GM19193 (cell line): ENCODE measurements around the gene DISP1.

ENCODE experiments used
- POLR2A ChIP-seq: IDR thresholded peaks from 4 replicates; pipeline ENCODE4 v1.6.1; 2011; ENCODE audit not compliant: insufficient read depth, insufficient read length; ENCODE audit errors: extremely low read depth

The DISP1 gene, protein sequence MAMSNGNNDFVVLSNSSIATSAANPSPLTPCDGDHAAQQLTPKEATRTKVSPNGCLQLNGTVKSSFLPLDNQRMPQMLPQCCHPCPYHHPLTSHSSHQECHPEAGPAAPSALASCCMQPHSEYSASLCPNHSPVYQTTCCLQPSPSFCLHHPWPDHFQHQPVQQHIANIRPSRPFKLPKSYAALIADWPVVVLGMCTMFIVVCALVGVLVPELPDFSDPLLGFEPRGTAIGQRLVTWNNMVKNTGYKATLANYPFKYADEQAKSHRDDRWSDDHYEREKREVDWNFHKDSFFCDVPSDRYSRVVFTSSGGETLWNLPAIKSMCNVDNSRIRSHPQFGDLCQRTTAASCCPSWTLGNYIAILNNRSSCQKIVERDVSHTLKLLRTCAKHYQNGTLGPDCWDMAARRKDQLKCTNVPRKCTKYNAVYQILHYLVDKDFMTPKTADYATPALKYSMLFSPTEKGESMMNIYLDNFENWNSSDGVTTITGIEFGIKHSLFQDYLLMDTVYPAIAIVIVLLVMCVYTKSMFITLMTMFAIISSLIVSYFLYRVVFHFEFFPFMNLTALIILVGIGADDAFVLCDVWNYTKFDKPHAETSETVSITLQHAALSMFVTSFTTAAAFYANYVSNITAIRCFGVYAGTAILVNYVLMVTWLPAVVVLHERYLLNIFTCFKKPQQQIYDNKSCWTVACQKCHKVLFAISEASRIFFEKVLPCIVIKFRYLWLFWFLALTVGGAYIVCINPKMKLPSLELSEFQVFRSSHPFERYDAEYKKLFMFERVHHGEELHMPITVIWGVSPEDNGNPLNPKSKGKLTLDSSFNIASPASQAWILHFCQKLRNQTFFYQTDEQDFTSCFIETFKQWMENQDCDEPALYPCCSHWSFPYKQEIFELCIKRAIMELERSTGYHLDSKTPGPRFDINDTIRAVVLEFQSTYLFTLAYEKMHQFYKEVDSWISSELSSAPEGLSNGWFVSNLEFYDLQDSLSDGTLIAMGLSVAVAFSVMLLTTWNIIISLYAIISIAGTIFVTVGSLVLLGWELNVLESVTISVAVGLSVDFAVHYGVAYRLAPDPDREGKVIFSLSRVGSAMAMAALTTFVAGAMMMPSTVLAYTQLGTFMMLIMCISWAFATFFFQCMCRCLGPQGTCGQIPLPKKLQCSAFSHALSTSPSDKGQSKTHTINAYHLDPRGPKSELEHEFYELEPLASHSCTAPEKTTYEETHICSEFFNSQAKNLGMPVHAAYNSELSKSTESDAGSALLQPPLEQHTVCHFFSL (N-terminal part only)

DNA sequence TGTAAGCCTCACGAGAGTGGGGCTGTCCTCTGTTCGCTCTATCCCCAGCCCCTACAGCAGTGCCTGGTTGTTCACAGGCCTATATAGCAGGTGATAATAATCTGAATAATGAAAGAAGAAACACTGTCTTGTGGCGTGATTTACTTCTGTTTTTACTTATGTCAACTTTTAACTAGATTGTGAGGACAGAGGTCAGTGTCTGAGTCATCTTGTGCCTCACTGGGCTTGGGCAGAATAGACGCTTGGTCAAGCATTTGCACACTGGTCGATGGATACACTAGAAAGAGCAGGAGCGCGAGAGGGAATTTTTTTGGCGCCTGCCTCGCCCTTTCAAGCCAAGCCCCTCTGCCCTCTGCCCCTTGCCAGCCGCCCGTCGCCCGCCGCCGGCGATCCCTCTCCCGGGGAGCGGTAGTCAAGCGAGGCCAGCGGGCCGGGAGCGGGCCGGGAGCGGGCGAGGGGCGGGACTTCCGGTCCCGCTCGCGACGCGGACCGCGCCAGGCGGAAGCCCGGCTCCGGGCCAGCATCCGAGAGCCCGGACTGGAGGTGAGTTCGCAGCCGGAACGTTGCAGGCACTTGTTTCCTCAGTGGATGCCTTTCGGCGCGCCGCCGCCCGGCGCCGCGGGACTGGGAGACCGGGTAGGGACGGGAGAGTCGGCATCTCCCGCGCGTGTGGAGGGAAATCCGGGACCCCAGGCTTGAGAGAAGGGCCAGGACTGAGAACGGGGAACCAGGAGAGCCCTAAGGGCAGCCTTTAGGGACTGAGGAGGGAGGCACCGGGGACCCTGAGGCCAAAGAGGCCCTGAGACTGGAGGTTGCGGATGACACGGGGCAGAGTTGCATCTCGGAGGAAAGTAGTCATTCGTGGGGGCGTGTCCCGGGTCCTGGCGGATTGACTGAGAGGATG lies at the start of gene DISP1:
DISP1 (plus strand) TSS at position 504 of the 904 bp plus-strand sequence. CDS start 127,785 bp downstream, outside the sequence.
- peak; percentile 58 for TF ChIP-seq POLR2A

DNA sequence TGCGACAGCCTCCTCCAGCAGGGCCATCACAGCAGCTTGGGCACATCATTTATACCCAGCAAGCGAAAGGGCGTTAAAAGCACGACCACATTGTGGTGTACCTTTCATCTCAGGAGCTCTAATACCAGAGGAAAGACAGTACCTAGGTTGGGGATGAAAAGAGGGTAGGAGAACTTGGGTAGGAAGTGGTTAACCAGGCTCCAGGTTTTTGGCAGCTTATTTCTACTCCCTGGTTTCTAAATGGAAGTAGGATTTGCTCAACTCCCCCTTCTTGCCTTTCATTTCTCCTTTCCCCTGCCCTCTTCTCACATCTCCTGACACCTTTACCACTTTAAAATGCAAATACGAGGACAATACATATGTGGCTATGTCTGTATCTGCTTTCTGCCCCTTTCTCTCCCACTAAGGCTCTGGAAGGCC lies 47.7 kb upstream of the DISP1 start:
- TF ChIP-seq POLR2A, result no peak

DNA sequence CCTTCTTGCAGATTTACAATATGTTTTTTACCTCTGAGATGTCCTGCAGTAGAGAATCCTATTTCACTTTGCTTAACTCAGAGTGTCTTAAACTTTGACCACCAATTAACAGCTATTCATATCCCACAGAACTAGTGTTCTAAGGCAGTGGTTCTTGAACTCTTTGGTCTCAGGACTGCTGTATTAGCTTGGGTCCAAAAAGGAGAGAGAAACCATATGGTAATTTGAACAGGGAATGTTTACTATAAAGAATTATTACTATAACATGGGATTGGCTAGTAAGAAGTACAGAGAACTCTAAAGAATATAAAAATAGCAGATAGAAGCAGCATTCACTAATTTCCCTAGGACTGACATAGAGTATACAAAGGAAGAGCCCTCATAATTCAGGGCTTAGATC lies 46.2 kb upstream of the DISP1 start:
- no peak for TF ChIP-seq POLR2A

DNA sequence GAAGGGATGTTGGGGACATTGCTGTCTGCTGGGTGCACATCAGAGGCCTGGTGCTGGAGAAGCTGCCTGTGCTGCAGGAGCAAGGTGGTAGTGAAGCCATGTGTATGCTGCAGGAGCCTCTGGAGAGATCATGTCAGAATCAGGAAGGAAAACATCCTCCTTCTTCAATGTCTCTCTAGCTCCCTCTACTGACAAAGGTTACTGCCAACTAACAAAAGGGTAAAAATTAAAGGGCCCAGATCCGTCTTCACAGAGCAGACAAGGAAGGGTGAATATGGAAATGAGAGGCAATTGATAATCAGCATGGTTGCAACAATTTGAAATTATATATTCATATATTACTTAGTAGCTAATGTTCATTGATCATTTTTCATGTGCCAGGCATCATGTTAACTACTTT lies 45.7 kb upstream of the DISP1 start:
- no peak for TF ChIP-seq POLR2A

DNA sequence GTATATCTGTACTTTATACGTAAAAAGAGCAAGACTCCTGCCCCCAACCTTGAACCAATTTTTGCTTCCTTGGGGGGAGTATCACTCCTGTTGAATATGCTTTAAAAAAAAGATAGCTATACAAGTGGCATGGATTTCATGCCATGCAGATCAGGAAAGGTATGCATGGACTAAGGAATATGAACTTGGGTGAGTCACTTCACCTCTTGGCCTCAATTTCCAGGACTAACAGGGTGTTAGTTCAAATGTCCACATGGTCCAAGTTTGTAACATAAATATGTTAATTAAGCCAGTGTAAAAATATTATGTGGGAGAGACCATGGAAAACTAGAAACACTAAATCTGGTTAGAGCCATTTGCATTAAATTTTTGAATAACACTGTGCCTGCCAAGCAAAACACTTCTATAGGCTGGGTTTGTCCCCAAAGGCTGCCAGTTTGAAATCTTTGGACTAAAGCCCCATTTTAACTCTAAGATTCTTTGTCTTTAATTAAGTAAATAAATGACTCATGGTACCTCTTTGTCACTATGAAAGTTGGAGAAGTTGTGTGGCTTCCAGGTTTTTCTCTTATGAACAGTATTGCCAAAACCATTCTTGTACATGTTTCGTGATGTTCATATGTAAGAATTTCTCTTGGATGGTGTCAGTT lies 44.7 kb upstream of the DISP1 start:
- TF ChIP-seq POLR2A, result no peak

DNA sequence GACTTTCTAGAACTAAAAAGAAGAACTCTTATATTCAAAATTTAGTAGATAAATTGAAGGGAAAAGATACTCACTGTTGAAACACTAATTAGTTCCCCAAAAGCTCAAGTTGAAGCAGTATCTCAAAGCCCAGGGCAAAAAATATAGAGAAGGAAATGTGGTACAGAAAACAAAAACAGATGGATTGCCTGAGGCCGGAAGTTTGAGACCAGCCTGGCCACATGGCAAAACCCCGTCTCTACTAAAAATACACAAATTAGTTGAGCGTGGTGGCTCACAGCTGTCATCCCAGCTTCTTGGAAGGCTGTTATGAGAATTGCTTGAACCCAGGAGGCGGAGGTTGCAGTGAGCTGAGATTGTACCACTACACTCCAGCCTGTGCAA lies 41.9 kb upstream of the DISP1 start:
- no peak for TF ChIP-seq POLR2A

DNA sequence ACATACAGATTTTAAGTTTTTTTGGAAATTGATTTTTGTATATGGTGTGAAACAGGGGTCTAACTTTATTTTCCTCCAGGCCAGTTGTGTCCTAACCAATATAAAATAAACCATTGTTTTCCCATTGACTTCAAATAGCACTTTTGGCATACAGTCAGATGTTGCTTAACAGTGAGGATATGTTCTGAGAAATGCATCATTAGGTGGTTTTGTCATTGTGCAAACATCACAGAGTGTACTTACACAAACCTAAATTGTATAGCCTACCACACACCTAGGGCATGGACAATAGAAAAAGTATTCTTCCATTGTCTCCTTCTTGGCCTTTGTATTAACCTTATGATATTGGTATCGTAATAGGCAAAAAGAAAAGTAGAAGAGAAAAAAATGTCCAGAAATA lies 37.4 kb upstream of the DISP1 start:
- no peak for TF ChIP-seq POLR2A

DNA sequence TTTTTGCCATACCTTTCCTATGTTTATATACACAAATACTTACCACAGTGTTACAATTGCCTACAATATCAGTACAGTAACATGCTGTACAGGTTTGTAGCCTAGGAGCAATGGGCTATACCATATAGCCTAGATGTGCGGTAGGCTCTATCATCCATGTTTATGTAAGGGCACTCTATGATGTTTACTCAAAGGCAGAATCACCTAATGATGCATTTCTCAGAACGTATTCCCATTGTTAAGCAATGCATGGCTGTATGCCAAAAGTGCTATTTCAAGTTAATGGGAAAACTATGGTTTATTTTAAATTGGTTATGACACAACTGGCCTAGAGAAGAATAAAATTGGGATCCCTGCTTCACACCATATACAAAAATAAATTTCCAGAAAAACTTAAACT lies 36.9 kb upstream of the DISP1 start:
- no peak for TF ChIP-seq POLR2A

DNA sequence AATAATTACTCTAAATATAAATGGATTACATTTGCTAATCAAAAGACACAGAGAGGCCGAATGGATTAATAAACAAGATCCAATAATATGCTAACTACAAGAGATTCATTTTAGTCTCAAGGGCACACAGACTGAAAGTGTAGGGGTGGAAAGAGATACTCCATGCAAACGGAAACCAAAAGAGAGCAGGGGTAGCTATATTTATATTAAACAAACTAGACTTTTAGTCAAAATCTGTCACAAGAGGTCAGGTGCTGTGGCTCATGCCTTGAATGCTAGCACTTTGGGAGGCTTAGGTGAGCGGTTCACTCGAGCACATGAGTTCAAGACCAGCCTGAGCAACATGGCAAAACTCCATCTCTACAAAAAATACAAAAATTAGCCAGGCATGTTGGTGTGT lies 33.6 kb upstream of the DISP1 start:
- no peak for TF ChIP-seq POLR2A

DNA sequence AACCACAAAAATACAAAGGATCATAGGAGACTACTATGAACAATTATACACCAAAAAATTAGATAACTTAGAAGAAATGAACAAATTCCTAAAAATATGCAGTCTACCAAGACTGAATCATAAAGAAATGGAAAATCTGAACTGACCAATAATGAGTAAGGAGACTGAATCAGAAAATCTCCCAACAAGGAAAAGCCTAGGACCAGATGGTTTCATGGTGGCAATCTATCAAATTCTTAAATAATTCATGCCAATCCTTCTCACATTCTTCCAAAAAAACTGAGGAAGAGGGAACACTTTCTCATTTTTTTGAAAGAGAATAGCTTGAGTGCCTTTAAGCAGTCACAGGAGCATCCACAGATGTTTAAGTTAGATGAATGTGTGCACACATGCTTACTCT lies 31.8 kb upstream of the DISP1 start:
- TF ChIP-seq POLR2A, result no peak

DNA sequence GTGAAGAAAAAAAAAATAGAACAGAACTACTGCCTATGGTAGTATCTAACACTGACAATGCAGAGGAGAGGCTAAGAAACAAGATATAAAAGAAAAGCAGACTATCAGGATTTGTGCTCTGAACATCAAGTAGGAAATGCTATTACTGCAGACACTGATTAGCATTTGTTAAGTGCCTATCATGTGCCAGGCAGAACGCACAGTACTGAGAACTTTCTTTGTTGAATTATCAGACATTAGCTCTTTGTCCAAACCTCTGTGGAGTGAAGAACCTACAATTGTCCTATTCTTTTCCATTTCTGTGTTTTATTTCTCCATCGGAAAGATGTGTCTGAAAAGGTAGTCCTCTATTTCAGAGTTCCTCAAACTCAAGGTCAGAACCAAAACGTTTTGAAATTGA lies 30.5 kb upstream of the DISP1 start:
- TF ChIP-seq POLR2A, result no peak

DNA sequence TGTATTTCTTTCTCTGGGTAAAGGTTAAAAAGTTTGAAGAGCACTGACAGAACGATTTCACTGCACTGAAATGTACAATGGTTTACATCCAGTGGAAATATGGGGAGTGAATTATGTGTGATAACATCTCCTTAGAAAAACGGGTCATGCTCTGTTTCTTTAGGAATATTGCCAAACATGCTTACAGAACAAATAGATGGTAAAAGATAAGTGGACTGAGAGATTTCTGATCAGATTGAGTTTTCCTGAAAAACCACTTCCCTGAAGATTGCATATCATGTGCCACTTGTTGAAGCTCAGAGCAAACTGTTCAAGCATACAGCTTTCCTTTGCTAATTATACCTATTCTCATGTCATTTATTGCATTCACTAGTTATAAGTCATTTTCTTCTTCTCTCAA lies 29.9 kb upstream of the DISP1 start:
- TF ChIP-seq POLR2A, result no peak

DNA sequence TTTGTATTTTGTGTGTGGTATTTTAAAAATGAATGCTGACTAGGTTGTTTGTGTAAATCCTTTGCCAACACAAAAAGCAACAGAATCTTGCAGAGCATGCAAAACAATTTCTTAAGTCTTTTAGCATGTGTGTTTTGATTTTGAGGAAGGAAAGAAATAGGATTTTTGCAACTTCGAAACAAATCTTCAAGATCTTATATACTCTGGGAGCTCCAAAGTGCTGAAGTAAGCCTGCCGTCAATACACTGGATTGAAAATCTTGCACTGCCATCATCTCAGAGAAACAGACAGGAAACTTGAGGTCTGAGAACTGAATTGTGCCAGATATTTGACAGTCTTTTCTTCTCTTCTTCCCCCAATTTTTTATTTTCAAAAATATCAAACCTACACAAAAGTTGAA lies 29.3 kb upstream of the DISP1 start:
- no peak for TF ChIP-seq POLR2A

DNA sequence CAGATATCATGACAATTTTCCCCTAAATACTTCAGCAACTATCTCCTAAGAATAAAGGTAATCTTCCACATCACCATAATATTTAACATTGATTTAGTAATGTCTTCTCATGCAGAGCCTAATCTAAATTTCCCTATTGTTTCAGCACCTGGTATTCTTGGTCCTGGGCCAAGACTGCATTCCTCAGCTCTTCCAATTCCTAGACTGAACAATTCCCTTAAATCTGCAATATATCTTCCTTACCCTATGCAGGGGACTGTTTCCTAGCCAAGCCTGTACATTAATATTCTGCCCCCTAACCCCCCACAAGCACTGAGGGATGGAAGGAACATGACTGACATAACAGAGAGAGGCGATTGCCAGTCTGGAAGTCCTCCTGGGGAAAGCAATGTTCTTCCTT lies 28.7 kb upstream of the DISP1 start:
- no peak for TF ChIP-seq POLR2A
